IgD-negative memory B cell (primary cell): ENCODE data around the gene UGT1A10. TPM values are rescaled to one million over a fixed set of nuclear protein-coding genes. Genes with fewer than 3 reads are reported as not detected.
"Not testable (repeated sequence)": the region's sequence is repeated elsewhere in the genome, so short reads cannot be mapped to it uniquely, and the experiment has no call there.

Source experiments
- H3K27ac Mint-ChIP-seq, 3 donors: one replicate each; pipeline ENCODE4 v1.8.0; 2020 to 2022; ENCODE audit warnings: mild to moderate bottlenecking in 3 of 3, mixed read lengths in 3 of 3, moderate library complexity in 1 of 3
- H3K27me3 Mint-ChIP-seq: one replicate; pipeline ENCODE4 v1.8.0; 2021; ENCODE audit warnings: mixed read lengths
- H3K36me3 Mint-ChIP-seq: one replicate; pipeline ENCODE4 v1.8.0; 2020; ENCODE audit warnings: mild to moderate bottlenecking, mixed read lengths
- H3K4me1 Mint-ChIP-seq, 3 donors: one replicate each; pipeline ENCODE4 v1.8.0; 2020 to 2022; ENCODE audit warnings: mixed read lengths in 3 of 3, mild to moderate bottlenecking in 1 of 3
- H3K4me3 Mint-ChIP-seq, 4 donors: one replicate each; pipeline ENCODE4 v1.8.0; 2020 to 2022; ENCODE audit warnings: mild to moderate bottlenecking in 4 of 4, mixed read lengths in 4 of 4, moderate library complexity in 3 of 4
- H3K9me3 Mint-ChIP-seq, 3 donors: one replicate each; pipeline ENCODE4 v1.8.0; 2020 to 2021; ENCODE audit warnings: mixed read lengths in 3 of 3, mild to moderate bottlenecking in 1 of 3
- polyA plus RNA-seq: library from polyadenylated mRNA; unstranded; fragments of 300-500 nt; fragmentation: Illumina TruSeq; gene quantifications from one replicate; pipeline ENCODE4 v1.2.3, GENCODE V29; 2021

The UGT1A10 gene
- polyA plus RNA-seq, 1 donor from 2014 or later, result not detected

DNA sequence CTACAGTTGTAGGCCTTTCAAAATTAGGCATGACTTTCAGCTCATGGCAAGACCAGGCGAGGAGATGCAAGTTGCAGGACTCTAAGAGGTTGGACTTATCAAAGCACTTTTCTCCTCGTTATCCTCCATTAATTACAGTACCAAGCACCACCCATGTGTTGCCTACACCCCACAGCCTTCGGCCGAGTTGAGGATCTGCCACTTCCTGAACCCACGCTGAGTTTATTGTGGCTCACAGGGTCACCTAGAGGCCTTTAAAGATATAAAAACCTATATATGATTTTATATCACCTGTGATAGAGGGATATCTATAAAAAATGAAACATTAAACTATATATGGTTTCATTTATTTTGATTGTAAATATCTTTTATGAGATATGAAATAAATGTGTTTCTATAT is 2.6 kb downstream of the UGT1A10 start:
- Mint-ChIP-seq H3K27ac (peak overlapping the region in 1 of 3 donors; percentile 66), H3K9me3 (peaks cover 0 to 10% (median 0%) of the 10 kb centered on the region in 3 donors), H3K4me3 (no peak overlapping the region), H3K27me3 (peaks cover 2% of the 10 kb centered on the region), H3K36me3 (no peaks in the 10 kb centered on the region), H3K4me1 (peaks cover 0 to 5% (median 5%) of the 10 kb centered on the region in 3 donors)

DNA sequence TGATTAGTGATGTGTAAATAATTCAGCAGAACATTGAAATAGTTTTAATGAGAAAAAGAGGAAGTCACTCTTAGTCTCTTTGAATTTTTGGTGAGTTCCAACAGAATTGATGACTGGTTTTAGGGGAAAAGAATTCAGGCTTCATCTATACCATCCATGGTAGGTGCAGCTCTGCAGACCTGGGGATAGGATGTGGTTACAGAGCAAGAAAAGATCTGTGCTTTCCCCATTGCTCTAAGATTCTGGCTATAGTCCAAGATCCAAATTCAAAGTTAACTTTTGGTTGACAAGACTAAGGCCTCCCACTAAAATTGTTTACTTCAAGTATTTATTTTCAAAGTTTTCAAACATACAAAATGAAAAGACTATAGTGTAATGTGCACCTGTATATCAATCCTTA is 3.6 kb downstream of the UGT1A10 start:
- Mint-ChIP-seq H3K4me1 (peaks cover 0 to 5% (median 5%) of the 10 kb centered on the region in 3 donors), H3K9me3 (peaks cover 0 to 12% (median 0%) of the 10 kb centered on the region in 3 donors), H3K27me3 (no peaks in the 10 kb centered on the region), H3K36me3 (no peaks in the 10 kb centered on the region), H3K4me3 (no peak overlapping the region), H3K27ac (no peak overlapping the region)

DNA sequence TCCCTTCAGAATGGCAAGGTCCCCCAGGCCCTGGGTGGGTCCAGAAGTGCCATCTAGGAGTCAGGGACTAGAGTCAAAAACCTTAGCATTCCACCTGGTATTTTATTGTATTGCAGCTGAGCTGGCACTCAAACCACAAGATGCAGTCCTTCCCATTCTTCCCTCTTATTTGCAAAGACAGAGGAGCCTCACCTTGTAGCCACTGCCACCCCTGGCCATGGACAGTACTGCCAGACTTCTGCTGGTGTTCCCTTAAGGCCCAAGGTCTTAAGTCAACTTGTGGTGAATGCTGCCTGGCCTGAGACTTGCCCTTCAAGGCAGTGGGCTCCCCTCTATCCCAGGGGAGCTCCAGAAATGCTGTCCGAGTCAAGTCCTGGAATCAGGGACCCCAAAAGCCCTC is 6.9 kb downstream of the UGT1A10 start:
- Mint-ChIP-seq H3K27me3 (peaks cover 5% of the 10 kb centered on the region), H3K36me3 (peaks cover 3% of the 10 kb centered on the region)

DNA sequence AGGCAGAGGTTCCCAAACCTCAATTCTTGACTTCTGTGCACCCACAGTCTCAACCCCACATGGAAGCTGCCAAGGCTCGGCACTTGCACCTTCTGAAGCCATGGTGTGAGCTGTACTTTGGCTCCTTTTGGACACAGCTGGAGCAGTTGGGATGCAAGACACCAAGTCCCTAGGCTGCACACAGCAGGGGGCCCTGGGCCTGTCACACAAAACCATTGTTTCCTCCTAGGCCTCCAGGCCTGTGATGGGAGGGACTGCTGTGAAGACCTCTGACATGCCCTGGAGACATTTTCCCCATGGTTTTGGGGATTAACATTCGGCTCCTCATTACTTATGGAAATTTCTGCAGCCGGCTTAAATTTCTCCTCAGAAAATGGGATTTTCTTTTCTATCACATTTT is 9.8 kb downstream of the UGT1A10 start:
- H3K36me3 Mint-ChIP-seq, H3K27ac Mint-ChIP-seq, H3K27me3 Mint-ChIP-seq, H3K4me1 Mint-ChIP-seq, H3K4me3 Mint-ChIP-seq: not testable (repeated sequence)
- peaks cover 9 to 34% (median 13%) of the 10 kb centered on the region in 3 donors for H3K9me3 Mint-ChIP-seq

More for the DNA sequence above, 6.9 kb downstream of the UGT1A10 start:
- Mint-ChIP-seq H3K4me3 (no peak overlapping the region), H3K4me1 (peaks cover 0 to 5% (median 0%) of the 10 kb centered on the region in 3 donors), H3K27ac (no peak overlapping the region), H3K9me3 (peaks cover 9 to 34% (median 13%) of the 10 kb centered on the region in 3 donors)

DNA sequence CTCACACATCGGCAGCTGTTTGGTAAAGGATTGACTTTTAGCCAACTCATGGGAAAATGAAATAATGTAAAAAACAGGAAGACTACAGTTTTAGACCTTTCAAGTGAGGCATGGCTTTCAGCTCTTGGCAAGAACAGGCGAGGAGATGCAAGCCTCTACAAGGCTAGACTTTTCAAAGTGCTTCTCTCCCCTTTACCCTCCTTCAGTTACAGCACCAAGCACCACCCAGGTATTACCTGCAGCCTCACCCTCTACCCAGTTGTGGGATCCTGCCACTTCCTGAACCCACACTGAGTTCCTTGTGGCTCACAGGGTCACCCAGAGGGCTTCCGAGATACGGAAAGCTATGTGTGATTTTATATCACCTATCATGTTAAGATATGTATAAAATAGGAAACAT is 14.7 kb downstream of the UGT1A10 start:
- H3K27me3 Mint-ChIP-seq, result peaks cover 17% of the 10 kb centered on the region
- H3K4me1 Mint-ChIP-seq, result no peaks in the 10 kb centered on the region
- H3K27ac Mint-ChIP-seq, result no peak overlapping the region
- no peak overlapping the region for H3K4me3 Mint-ChIP-seq
- peaks cover 2% of the 10 kb centered on the region for H3K36me3 Mint-ChIP-seq
- peaks cover 9 to 16% (median 13%) of the 10 kb centered on the region in 3 donors for H3K9me3 Mint-ChIP-seq

DNA sequence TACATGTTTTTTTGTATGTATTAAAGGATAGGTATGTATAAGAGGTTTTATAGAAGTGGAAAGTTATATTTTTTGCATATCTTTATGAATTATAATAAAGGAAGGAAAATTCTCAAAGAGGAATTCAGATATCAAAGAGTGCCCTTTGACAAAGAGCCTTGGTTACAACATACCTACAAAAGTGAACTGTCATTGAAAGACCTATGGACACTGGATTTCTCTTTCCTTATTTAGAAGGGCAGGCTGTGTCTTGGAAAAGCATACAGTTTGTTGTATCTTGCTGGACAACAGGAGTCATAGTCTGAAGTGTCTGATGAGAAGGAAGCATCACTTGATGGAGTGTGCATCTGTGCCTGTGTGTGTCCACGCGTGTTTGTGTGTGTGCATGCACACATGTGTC is 15.2 kb downstream of the UGT1A10 start:
- Mint-ChIP-seq H3K36me3 (peaks cover 2% of the 10 kb centered on the region), H3K27me3 (peaks cover 17% of the 10 kb centered on the region), H3K4me1 (peaks cover 0 to 2% (median 0%) of the 10 kb centered on the region in 3 donors), H3K27ac (no peak overlapping the region), H3K4me3 (no peak overlapping the region), H3K9me3 (peaks cover 8 to 14% (median 13%) of the 10 kb centered on the region in 3 donors)

DNA sequence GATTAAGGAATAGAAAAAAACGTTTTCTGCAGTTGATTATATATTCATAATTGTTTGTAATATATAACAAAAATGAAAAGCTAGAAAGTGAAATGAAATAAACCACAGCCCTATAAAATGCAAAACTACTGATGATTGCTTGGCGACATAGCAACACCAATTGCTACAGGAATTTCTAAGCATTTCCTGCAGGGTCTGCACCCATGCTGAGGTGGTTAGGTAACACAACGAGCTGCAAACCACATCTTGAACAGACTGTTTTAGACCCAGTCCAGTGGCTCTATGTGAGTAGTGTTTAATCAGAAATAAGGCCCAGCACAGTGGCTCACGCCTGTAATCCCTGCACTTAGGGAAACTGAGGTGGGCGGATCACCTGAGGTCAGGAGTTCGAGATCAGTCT is 18.3 kb downstream of the UGT1A10 start:
- peaks cover 10% of the 10 kb centered on the region for H3K27me3 Mint-ChIP-seq
- H3K4me3 Mint-ChIP-seq, result no peak overlapping the region

DNA sequence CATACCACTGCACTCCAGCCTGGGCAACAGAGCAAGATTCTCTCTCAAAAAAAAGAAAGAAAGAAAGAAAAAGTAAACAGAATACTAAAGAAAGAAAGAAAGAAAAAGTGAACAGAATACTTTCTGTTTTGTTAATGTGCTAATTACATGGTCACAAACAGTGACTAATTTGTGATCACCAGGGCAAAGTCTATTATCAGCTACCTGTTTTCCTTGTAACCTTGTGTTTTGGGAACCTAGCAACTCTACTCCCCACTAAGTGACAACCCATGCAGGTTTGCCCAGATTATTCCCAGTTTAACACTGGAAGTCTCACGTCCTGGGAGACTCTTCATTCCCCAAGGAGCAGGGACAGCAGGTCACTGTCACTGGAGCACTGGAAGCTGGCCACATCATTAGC is 18.8 kb downstream of the UGT1A10 start:
- Mint-ChIP-seq H3K27ac (no peak overlapping the region), H3K4me1 (peaks cover 0 to 5% (median 0%) of the 10 kb centered on the region in 3 donors), H3K27me3 (peaks cover 13% of the 10 kb centered on the region), H3K36me3 (peaks cover 2% of the 10 kb centered on the region), H3K9me3 (no peaks in the 10 kb centered on the region), H3K4me3 (no peak overlapping the region)

More for the DNA sequence above, 18.3 kb downstream of the UGT1A10 start:
- peaks cover 2% of the 10 kb centered on the region for H3K36me3 Mint-ChIP-seq
- no peaks in the 10 kb centered on the region for H3K9me3 Mint-ChIP-seq
- H3K4me1 Mint-ChIP-seq, result peaks cover 0 to 5% (median 0%) of the 10 kb centered on the region in 3 donors
- no peak overlapping the region for H3K27ac Mint-ChIP-seq

DNA sequence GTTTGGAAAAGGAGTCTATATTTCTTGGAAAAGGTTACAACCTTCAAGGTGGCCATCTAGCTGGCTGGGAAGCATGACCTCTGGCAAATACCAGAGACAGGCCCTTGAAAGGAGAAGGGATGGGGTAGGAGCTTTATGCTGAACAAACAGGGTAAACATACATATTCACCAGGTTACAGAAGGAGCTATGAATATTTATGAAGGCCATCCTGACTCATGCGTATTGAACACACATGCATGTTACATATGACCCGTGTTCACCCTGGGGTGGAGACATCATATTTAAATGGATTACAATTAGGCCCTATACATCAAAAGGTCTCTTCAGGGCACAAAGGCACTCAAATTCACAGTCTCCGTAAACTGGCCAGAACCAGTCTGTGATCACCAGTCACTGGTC is 19.7 kb downstream of the UGT1A10 start:
- H3K27me3 Mint-ChIP-seq, result peaks cover 13% of the 10 kb centered on the region
- H3K4me3 Mint-ChIP-seq, H3K27ac Mint-ChIP-seq, H3K4me1 Mint-ChIP-seq, H3K36me3 Mint-ChIP-seq, H3K9me3 Mint-ChIP-seq: not testable (repeated sequence)

DNA sequence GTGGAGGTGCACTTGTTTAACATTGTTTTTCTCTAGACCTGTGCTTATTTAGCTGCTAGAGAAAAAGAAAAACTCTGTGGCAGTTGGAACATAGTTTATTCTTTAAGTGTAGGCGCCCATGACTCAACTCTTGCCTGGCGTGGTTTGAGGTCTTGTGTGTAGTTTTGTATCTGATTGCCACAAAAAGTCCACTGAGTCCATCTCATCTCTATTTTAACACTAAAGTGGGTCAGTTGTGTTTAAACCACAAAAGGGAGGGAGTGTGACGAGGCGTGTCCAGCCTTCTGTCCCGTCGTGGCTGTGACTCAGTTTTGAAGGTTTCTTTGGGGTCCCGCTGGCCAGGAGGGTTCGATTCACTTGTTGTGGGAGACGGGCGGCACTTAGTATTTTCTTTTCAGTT is 20.2 kb downstream of the UGT1A10 start:
- no peaks in the 10 kb centered on the region for H3K9me3 Mint-ChIP-seq
- H3K27me3 Mint-ChIP-seq, result peaks cover 13% of the 10 kb centered on the region
- no peaks in the 10 kb centered on the region for H3K36me3 Mint-ChIP-seq
- H3K4me1 Mint-ChIP-seq, result peaks cover 0 to 5% (median 0%) of the 10 kb centered on the region in 3 donors
- H3K27ac Mint-ChIP-seq, result no peak overlapping the region
- no peak overlapping the region for H3K4me3 Mint-ChIP-seq

DNA sequence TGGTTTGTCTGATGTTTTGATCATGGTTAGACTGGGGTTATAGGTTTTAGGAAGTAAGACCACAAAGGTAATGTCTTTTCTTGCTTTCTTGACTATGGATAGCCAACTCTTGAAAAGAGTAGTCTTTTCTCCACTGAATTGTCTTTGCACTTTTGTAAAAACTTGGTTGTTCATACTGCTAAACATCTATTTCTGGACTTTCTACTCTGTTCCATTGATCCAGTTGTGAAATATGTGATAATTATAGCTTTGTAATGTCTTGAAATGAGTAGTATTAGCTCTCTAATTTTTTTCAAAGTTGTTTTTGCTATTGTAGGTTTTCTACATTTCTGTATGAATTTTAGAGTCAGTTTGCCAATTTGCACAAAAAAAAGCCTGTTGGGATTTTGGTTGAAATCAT is 22.4 kb downstream of the UGT1A10 start:
- peaks cover 11% of the 10 kb centered on the region for H3K27me3 Mint-ChIP-seq
- peak overlapping the region in 1 of 3 donors; percentile 55 for H3K27ac Mint-ChIP-seq
- H3K4me1 Mint-ChIP-seq, result peaks cover 0 to 5% (median 0%) of the 10 kb centered on the region in 3 donors
- no peaks in the 10 kb centered on the region for H3K9me3 Mint-ChIP-seq
- no peak overlapping the region for H3K4me3 Mint-ChIP-seq
- peaks cover 2% of the 10 kb centered on the region for H3K36me3 Mint-ChIP-seq

DNA sequence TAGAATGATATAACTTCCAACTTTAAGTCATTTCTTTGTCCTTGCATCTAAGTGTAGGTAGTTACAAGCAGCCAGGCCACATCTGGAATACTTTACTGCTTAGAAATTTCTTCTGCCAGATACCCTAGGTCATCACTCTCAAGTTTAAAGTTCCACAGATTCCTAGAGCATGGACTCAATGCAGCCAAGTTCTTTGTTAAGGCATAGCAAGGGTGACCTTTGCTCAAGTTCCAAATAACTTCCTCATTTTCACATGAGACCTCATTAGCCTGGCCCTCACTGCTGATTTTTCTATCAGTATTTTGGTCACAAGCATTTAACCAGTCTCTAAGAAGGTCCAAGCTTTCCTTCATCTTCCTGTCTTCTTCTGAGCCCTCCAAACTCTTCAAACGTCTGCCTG is 27.7 kb downstream of the UGT1A10 start:
- peaks cover 13% of the 10 kb centered on the region for H3K27me3 Mint-ChIP-seq

DNA sequence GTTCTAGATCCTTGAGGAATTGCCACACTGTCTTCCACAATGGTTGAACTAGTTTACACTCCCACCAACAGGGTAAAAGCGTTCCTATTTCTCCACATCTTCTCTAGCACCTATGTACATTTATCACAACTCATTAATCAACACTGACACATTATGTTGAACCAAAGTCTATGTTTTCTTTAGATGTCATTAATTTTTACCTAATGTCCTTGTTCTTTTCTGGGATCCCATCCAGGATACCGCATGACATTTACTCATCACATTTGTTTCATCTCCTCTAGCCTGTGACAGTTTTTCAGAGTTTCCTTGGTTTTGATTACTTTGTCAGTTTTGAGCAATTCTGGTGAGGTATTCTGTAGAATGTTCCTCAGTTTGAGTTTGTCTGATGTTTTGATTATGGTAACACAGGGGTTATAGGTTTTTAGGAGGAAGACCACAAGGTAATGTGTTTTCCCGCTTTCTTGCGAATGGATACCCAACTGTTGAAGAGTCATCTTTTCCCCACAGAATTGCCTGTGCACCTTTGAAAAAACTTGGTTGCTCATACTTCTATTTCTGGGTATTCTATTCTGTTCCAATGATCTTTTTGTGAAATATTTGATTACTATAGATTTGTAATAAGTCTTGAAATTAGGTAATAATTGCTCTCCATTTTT is 32.5 kb downstream of the UGT1A10 start:
- Mint-ChIP-seq H3K9me3 (peaks cover 0 to 6% (median 3%) of the 10 kb centered on the region in 3 donors), H3K36me3 (no peaks in the 10 kb centered on the region), H3K27me3 (peaks cover 20% of the 10 kb centered on the region), H3K4me1 (peaks cover 0 to 7% (median 0%) of the 10 kb centered on the region in 3 donors), H3K27ac (no peak overlapping the region), H3K4me3 (no peak overlapping the region)

More for the DNA sequence above, 27.7 kb downstream of the UGT1A10 start:
- H3K9me3 Mint-ChIP-seq, result peaks cover 0 to 6% (median 3%) of the 10 kb centered on the region in 3 donors
- no peaks in the 10 kb centered on the region for H3K4me1 Mint-ChIP-seq
- H3K36me3 Mint-ChIP-seq, result peaks cover 2% of the 10 kb centered on the region
- no peak overlapping the region for H3K27ac Mint-ChIP-seq
- H3K4me3 Mint-ChIP-seq, result no peak overlapping the region

DNA sequence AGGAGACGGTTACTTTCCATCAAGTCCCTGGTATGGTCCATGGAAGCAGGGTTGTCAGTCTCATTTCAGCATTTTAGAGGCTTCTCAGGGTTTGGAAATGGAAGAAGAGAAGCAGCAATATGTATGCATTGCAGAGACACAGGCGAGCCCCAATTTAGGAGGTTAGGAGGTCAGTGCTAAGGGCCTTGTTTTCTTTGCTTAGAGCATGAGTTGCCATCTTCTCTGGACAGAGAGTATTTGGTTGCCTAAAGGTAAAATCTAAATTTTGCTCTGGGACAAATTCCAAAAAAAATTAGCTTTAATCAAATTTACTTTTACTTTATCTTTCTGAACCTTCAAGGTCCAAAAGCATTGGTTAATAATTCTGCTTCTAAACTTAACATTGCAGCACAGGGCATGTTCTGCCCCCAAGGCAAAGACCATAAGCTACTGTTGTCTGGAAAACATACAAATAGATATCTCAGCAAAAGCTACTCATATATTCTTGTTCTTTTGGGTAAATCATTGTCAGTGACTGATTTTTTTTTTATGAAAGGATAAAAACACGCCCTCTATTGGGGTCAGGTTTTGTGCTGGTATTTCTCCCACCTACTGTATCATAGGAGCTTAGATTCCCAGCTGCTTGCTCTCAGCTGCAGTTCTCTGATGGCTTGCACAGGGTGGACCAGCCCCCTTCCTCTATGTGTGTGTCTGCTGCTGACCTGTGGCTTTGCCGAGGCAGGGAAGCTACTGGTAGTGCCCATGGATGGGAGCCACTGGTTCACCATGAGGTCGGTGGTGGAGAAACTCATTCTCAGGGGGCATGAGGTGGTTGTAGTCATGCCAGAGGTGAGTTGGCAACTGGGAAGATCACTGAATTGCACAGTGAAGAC is 35.3 kb downstream of the UGT1A10 start, which contains the start of gene UGT1A9:
UGT1A9 (plus strand) TSS at position 609 of the 872 bp plus-strand sequence; CDS start at position 646, 37 bp downstream.
- no peak within 1 kb of the TSS for H3K27ac Mint-ChIP-seq
- H3K4me3 Mint-ChIP-seq, result peak within 1 kb of the TSS in 1 of 4 donors; percentile 47
- peaks cover 14% of the 10 kb centered on the region for H3K27me3 Mint-ChIP-seq
- H3K4me1 Mint-ChIP-seq, result peaks cover 0 to 7% (median 0%) of the 10 kb centered on the region in 3 donors
- H3K36me3 Mint-ChIP-seq, result peaks cover 2% of the 10 kb centered on the region
- peaks cover 0 to 6% (median 3%) of the 10 kb centered on the region in 3 donors for H3K9me3 Mint-ChIP-seq

DNA sequence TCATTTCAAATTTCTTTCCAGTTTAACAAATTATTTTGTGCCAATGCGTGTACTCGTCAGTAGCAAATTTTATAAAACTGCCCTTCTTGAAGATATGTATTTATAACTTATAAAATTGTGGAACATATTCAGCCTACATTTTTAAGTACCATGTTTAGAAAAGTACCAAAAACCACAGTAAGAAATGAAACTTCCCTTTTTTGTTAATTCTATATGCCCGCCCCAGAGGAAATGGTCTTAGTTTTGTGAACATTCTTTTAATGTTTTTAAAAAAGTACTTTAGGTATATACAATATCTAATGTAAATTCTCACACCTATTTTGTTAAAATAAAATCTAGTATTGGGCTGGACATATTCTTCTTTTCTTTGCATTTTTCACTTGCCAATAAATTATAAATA is 36.6 kb downstream of the UGT1A10 start:
- peaks cover 0 to 6% (median 0%) of the 10 kb centered on the region in 3 donors for H3K9me3 Mint-ChIP-seq
- peaks cover 2% of the 10 kb centered on the region for H3K36me3 Mint-ChIP-seq
- H3K4me3 Mint-ChIP-seq, result no peak overlapping the region
- H3K27me3 Mint-ChIP-seq, result peaks cover 14% of the 10 kb centered on the region
- peaks cover 0 to 7% (median 0%) of the 10 kb centered on the region in 3 donors for H3K4me1 Mint-ChIP-seq
- H3K27ac Mint-ChIP-seq, result no peak overlapping the region
